ENCODE data around the gene KRT6B.
"Not testable (repeated sequence)": the region's sequence is repeated elsewhere in the genome, so short reads cannot be mapped to it uniquely, and the experiment has no call there.

The KRT6B gene

DNA sequence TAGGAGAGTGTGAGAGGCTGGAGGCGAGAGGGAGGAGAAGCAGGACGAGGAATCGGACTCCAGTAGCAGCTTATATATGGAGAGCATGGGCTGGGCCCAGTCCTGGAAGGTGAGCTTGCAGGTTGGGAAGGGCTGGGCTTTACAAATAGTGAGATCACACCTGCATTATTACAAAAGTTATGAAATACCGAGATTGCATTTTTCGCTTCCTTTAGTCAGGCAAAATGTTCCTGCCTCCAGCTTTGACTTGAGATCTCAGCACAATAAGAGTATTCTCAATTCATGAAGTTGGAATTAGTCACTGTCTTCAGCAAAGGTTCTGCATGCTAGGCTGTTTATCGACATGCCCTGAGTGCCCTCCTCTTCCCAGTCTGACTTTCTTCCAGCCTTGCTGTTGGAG, at the start of gene KRT6B:
Gene KRT6B (minus strand): TSS at position 46 of the 400 bp plus-strand sequence. CDS start 68 bp downstream, outside the sequence.
- no peak for DNase-seq

DNA sequence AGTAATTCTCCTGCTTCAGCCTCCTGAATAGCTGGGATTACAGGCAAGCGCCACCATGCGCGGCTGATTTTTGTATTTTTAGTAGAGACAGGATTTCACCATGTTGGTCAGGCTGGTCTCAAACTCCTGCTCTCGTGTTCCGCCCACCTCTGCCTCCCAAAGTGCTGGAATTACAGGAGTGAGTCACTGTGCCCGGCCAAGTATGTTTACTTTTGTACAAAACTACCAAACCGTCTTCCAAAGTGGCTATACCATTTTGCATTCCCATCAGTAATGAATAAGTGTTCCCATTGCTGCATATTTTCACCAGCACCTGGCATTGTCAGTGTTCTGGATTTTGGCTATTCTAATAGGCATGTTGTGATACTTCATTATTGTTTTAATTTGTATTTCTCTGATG, 49.5 kb upstream of the KRT6B start:
- DNase-seq: no peak

DNA sequence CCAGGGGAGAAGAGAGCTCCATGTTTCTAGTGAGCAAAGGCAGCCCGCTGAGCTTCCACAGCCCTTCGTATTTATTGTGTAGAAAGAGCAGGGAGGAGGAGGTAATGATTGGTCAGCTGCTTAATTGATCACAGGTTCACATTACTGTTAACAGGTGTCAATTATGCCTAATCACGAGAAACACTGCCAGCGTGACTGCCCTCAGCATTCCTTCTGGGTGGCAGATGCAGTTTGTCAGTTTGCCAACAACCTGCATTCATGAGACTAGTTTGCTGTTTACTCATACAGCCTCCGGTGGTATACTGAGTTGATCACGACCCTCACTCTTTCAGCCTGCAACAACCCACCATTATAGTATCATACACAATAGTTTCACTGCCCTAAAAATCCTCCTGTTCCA, 48.6 kb upstream of the KRT6B start:
- DNase-seq: not testable (repeated sequence)

DNA sequence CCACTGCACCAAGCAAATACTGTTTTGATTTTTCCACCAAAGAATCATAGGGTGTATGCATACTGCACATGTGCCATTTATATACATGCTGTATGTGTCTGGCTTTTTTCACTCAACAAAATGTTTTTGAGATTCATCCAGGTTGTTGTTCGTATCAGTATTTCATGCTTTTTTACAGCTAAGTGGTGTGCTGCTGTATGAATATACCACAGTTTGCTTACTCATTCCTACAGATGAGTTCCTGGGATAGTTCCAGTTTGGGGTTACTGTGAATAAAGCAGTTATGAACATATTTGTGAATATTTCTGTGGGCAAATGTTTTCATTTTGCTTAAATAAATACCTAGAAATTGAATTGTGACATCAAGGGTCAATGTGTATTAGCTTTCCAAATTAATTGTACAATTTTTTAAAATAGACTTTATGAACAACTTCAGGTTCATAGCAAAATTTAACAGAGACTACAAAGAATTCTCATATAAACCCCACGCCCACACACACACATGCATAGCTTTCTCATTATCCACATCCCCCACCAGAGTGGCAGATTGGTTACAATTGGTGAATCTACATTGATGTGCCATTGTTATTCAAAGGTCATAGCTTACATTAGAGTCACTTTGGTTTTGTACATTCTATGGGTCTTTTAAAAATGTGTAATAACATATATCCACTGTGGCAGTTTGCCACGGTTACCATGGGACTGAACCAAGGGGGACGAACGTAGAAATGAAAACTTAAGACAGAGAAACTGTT, 48.0 kb upstream of the KRT6B start:
- no peak for DNase-seq

DNA sequence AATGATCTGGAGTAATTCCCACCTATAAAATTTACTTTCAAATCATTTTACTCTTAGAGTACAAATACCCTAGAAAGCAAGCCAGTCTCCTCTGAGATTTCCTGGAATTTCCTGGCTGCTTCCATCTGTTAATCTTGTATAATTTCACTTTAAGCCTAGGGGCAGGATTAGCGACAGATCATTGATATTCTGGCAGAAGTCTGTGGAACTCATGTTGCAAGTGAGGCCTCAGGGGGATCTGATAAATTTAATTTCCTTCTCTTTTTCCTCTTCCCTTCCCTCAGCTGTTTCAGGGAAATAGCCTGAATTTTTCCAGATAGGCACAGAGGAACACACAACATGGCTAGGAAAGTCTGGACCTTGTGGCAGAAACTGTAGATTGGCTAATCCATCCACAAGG, 47.0 kb upstream of the KRT6B start:
- DNase-seq: no peak

- DNase-seq: no peak
These were observed 46.0 kb upstream of the KRT6B start for GRCh38 chr12:52497975-52498374.

DNA sequence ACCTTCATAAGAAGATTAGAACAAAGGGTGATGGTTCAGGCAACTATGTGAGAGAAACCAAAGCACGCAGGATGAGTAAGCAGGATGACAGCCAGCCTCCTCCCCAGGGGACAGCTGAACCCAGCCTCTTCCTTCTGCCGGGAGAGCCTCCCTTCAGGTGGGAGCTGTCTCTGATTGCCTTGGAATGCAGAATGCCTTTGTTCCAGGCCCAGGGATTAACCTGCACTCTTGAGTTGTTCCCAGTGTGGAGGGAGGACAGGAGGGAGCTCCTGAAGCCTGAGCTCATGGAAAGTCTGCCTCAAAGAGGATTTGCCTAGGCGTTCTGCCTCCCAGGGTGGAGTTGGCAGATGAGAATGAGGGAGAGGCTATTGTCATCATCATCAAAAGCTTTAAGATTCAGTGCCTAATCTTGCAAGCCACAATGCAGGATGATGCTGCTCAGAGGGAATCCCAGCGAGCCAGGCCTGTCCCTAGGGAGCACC, 44.7 kb upstream of the KRT6B start:
- DNase-seq: no peak

DNA sequence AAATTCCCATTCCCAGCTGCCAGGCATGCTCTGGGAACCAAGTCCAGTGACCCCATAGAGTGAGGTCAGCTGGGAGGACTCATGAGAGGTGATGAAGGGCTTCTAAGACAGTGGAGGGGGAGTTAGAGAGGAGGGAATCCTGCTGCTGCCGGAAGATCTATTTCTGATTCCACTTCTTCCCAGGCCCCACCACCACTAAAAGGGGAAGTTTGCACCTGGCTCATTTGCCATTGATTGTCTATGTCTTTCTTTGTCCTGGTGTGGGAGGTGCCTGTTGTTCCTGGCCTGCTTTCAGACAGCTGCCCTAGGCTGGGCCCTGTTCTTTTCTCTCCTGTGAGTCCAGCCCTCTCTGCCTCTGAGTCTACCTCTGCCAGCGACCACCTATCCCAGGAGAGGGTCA, 44.1 kb upstream of the KRT6B start:
- no peak for DNase-seq

DNA sequence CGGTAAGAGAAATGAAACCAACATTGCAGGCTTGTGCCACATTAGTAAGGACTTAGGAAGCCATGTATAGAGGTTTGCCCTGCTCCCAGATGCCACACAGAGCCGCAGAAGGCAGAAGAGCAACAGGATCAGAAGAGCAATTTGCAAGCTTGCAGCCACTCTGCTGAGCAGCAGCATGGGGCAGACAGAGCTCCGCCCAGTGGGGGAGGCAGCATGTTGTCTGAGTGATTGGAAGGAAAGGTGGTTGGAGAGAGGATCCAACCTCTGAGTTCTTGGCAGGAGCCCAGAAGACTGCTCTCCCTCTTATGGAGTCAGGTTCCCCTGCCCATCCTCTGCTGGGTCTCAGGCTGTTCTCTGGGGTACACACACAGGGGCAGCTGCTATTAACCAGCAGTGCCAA, 43.4 kb upstream of the KRT6B start:
- no peak for DNase-seq

GRCh38 chr12:52494518-52494917, 42.6 kb upstream of the KRT6B start:
- DNase-seq: no peak

DNA sequence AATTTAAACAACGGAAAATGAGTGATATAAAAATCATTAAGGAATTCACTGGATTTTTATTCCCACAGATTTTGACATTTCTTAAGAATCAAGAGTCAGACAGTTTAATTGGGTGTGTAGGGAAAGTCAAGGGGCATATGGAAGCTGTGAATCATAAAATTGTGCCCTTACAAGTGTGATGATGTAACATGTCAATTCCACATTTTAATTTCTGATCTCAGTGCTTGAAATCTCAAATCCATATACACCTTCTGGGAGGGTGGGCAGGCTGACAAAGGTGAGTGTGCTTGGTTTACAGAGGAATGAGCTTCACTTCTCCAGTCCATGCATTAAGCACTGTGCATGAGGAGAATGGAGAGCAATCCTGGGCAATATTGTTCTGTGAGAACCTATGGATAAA, 42.2 kb upstream of the KRT6B start:
- DNase-seq: no peak

DNA sequence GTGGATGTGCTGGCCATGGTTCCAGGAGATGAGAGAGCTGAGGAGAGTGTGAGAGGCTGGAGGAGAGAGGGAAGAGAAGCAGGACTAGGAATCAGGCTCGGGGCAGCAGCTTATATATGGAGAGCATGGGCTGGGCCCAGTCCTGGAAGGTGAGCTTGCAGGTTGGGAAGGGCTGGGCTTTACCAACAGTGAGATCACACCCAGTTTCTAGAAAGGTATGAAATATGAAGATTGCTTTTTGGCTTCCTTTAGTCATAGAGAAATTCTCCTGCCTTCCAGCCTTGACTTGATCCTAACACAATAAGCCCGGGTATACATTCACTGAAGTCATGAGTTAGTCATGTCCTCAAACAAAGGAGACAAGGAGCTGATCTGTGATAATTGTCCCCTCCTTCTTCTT, 41.2 kb upstream of the KRT6B start, which contains the start of gene KRT6A:
Gene KRT6A (minus strand): TSS at position 86 of the 400 bp plus-strand sequence. CDS start 69 bp downstream, at position 17.
- DNase-seq: no peak

DNA sequence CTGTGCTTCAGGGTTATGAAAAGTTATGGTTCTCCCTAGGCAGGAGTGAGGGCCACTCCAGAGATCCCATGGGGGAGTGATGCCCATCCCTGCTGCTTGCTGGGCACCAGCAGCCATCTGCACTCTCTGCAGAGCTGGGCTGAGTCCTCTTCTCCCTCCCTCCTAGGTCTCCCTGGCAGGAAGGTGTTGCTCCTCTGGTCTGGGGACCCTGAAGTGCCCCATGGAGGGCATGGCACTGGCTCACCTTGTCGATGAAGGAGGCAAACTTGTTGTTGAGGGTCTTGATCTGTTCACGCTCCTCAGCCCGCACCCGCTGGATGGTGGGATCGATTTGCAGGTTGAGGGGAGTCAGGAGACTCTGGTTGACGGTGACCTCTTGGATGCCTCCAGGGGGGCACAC, 40.5 kb upstream of the KRT6B start:
- not testable (repeated sequence) for DNase-seq

DNA sequence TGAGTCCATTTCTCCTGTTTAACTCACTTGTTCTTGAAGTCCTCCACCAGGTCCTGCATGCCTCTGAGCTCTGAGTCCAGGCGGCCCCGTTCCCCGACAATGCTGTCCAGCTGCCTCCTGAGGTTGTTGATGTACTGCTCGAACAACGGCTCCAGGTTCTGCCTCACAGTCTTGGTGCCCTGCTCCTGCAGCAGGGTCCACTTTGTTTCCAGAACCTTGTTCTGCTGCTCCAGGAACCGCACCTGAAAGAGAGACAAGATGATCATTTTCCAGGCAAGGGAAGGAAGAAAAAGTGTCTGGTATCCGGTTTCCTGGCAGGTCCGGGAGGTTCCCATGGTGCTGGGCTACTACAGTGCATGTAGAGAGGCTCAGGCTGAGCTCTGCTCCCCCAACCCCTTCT, 39.5 kb upstream of the KRT6B start:
- DNase-seq: not testable (repeated sequence)

- no peak for DNase-seq
These were observed 36.8 kb upstream of the KRT6B start for GRCh38 chr12:52488736-52489135.

DNA sequence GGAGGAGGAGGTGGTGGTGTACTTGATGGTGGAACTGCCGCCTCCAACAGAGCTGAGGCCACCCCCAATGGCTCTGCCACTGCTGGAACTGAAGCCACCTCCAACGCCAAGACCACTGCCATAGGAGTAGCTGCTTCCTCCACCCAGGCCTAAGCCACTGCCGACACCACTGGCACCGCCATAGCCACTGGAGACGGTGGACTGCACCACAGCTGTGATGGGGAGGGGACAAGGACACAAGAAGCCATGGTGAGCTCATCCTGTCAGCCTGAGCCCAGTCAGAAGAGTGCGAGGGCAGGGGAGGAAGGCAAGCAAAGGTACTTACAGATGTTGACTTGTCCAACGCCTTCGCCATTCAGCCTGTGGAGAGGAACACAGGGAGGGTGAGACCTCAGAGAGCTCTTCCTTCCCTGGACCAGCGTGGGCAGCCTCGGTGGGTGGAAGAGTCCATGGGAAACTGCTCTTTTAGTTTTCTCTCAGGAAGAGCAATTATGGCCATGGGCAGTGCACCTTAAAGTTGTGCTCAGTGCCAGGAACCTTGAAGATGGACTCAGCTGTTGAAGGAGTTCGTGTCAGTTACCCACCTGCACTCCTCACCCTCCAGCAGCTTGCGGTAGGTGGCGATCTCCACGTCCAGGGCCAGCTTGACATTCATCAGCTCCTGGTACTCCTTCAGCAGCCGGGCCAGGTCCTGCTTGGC, 35.9 kb upstream of the KRT6B start:
- DNase-seq: not testable (repeated sequence)

DNA sequence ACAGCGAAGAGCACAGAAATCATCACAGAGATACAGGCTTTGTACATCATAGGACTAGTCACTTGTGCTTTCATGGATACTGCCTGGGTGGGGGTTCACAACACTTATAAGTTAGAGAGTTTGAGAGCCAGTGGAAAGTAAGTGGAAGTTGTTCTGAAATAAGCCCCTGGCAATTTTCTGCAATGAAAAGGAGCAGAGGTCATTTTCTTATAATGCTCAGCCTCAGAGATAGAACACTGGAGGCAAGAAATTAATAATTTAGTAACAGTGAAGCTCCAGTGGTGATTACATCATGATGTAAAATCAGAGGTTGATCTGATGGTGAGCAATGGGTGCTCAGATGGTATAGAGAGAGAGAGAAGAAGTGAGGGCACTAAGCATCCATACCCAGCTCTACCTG, 35.3 kb upstream of the KRT6B start:
- no peak for DNase-seq

DNA sequence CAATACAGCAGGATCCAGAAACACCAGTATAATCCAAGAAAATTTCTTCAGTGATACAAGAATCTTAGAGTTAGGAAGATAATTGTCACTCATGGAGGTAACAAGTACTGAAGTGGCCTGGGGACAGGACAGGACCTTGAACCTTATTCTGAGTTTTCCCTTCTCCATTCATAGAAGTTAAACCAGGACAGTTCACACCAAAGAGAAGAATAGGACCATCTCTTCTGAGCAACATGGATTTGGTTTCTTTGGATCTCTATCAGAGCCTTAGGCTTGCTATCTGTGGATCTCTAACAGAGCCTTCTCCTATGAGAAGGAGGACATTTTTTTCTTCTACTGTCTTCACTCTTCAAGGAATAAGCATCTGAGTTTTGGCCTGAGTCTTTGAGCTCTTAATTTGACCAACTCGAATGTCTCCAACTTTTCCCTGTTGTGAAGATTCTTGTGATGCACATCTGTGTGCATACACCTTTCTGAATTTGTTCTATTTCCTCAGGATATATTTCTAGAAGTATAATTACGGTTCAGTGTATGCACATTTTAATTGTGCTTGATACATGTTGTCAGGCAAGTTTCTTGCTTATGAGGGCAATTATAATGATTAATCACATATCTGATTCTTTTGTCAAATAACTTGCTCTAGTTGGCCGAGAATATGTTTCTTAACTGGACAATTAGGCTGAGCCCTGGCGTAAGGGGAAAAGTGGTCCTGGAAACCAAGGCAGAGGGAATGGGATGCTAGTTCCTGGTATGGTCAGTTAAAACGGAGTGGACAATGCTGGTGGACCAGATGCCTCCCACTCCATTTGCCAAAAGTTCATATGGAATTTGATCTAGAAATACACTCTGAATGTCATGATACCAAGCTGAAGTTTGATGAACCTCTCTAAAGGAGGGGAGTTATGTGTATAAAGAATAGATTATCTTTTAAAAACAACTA, 34.5 kb upstream of the KRT6B start:
- no peak for DNase-seq

GRCh38 chr12:52480073-52480472, 28.1 kb upstream of the KRT6B start:
- no peak for DNase-seq

DNA sequence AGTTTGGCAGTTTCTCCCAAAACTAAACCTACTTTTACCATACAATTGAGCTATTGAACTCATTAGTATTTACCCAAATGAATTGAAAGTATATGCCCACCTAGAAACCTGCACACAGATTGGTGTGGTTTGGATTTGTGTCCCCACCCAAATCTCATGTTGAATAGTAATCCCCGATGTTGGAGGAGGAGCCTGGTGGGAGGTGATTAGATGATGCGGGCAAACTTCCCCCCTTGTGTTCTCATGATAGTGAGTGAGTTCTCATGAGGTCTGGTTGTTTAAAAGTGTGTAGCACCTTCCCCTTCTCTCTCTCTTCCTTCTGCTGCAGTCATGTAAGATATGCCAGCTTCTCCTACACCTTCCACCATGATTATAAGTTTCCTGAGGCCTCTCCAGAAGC, 25.7 kb upstream of the KRT6B start:
- DNase-seq: no peak

GRCh38 chr12:52474212-52474611, 22.3 kb upstream of the KRT6B start:
- no peak for DNase-seq

DNA sequence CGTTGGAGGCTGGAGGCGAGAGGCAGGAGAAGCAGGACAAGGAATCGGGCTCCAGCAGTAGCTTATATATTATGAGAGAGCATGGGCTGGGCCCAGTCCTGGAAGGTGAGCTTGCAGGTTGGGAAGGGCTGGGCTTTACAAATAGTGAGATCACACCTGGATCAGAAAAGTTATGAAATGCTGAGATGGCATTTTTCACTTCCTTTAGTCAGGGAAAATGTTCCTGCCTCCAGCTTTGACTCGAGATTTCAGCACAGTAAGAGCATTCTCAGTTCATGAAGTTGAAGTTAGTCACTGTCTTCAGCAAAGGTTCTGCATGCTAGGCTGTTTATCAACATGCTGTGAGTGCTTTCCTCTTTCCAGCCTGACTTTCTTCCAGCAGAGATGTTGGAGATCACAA, 21.8 kb upstream of the KRT6B start, which contains the start of gene KRT6C:
Gene KRT6C (minus strand): TSS at position 38 of the 400 bp plus-strand sequence. CDS start 68 bp downstream, outside the sequence.
- DNase-seq: no peak

DNA sequence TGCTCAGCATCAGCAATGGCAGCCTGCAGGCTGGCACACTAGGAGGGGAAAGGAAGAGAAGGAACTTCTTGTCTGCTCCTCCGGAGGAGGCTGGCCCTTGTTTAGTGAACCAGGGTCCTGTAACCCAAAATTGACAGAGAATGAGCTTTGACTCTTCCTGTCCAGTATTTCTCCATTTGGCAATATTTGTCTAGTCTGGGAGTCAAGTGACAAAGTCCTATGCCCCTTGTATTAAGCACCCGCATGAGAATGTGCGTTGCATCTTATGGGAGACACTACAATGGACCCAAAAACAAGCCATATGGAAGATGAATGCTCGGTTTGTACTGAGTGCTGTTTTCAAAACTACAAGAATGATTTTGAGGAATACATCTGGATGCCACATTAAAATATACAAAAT, 17.9 kb upstream of the KRT6B start:
- no peak for DNase-seq

Data from NCI-H2081 treated with DMSO at 0.1 percent for 48 hours (cell line).